Psoas muscle (tissue), 8 donors: ENCODE results near the gene TECPR2. TPM values are rescaled to one million over a fixed set of nuclear protein-coding genes. Genes with fewer than 3 reads are reported as not detected.
A peak's percentile ranks its signal among the peaks of the same experiment; 100 is the strongest.

Experiments
- ATAC-seq, 4 donors: fragments of 200-7000 bp; cut with Tn5 transposase; one replicate each; pipeline ENCODE4 v1.9.1; 2020; ENCODE audit warnings: moderate library complexity in 3 of 4, mild to moderate bottlenecking in 2 of 4
- DNase-seq, 2 donors: peaks; one replicate each; pipeline ENCODE4 v3.0.0-alpha.2; 2020
- H3K27ac ChIP-seq: fragments of 200-600 bp; one replicate; pipeline ENCODE4 v1.8.0; 2022
- H3K27me3 ChIP-seq, 3 donors: fragments of 200-600 bp in 1 of 3; one replicate each; pipeline versions ENCODE4 v1.6.1 to v1.8.0; 2013 to 2022; ENCODE audit warnings: low read length in 2 of 3, mild to moderate bottlenecking in 2 of 3, moderate library complexity in 1 of 3; ENCODE audit not compliant: insufficient read depth in 3 of 3
- H3K36me3 ChIP-seq, 2 donors: fragments of 200-600 bp in 1 of 2; one replicate each; pipeline versions ENCODE4 v1.6.1 to v1.8.0; 2013 to 2022; ENCODE audit warnings: low read depth in 1 of 2, mild to moderate bottlenecking in 1 of 2, moderate library complexity in 1 of 2; ENCODE audit not compliant: insufficient read depth in 1 of 2
- H3K4me1 ChIP-seq: fragments of 200-600 bp; one replicate; pipeline ENCODE4 v1.8.0; 2022
- H3K4me3 ChIP-seq: fragments of 200-600 bp; one replicate; pipeline ENCODE4 v1.8.0; 2022; ENCODE audit warnings: mild to moderate bottlenecking
- H3K9me3 ChIP-seq: fragments of 200-600 bp; one replicate; pipeline ENCODE4 v1.8.0; 2022
- WGBS, 3 donors: extraction: QIAGEN DNeasy Blood & Tissue Kit; methylation state at CpG; one replicate each; pipeline versions ENCODE4 v1.1.6 to v1.1.7; 2013; 5-methylcytosine and 5-hydroxymethylcytosine counted together
- intact Hi-C, 2 donors: fragments of 100-400 bp; cut with DNase I; formaldehyde crosslinking; loops; one replicate each; pipeline versions ENCODE4 v1.11.0 to v1.14.2; 2022
- polyA plus RNA-seq, 3 donors: library from polyadenylated mRNA; stranded (reverse); fragments of 200-250 nt; gene quantifications; one replicate each; pipeline ENCODE4 v1.2.3, GENCODE V29; 2013
- total RNA-seq, 4 donors: library from RNA; stranded (reverse); fragmentation: NEBNext Ultra II Directional in 2 of 4; extraction: Animal tissue kit (Norgen Biotek cat#: 25700) in 2 of 4; gene quantifications; one replicate each; pipeline versions ENCODE4 v1.2.1 to v1.2.4, GENCODE V29; 2021 to 2023
- TF ChIP-seq, protein P1 (sequence below): fragments of 200-600 bp; IDR thresholded peaks from one replicate; pipeline ENCODE4 v1.8.0; 2022; ENCODE audit warnings: antibody characterized with exemption
- donor health status: healthy with polysubstance abuse.
- donor health status: DM: no; HTN: no; CAD: no; lungs with moderate emphysema.
- donor health status: Bipolar disorder and iron deficiency.
- donor health status: healthy.
- donor health status: DM: yes; HTN: yes; CAD: no.
- donor health status: DM: no; HTN: no; CAD: no.
- donor health status: DM: no; HTN: no; CAD: no.
- donor health status: DM: yes; HTN: yes; CAD: no.

TECPR2 gene
- total and polyA plus RNA-seq, 7 donors, result 5.7 to 22.5 (median 16.4) TPM

DNA sequence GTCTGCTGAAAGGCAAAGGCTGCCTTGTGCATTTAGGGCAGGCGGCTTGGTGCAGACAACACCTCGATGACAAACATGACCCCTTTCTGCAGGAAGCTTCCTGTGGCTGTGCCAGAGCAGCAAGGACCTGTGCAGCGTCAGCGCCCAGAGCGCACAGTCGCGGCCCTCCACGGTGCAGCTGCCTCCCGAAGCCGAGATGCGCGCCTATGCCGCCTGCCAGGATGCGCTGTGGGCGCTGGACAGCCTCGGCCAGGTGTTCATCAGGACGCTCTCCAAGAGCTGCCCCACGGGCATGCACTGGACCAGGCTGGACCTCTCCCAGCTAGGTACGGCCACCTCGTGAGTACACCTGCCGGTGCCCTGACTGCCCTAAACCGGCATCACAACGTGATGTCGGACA, 89.6 kb downstream of the TECPR2 start:
- Histone ChIP-seq H3K27me3 (no peaks in the 10 kb centered on the region), H3K4me3 (no peak overlapping the region), H3K4me1 (peaks cover 12% of the 10 kb centered on the region), H3K27ac (no peak overlapping the region), H3K36me3 (peaks cover 0 to 97% of the 10 kb centered on the region in 2 donors), H3K9me3 (no peaks in the 10 kb centered on the region)
- 90 to 92% (median 91%) methylated on average over 24 of the region's 24 CpGs for WGBS, 3 donors
- intact Hi-C loops, result no loop called here
- TF ChIP-seq, protein P1, sequence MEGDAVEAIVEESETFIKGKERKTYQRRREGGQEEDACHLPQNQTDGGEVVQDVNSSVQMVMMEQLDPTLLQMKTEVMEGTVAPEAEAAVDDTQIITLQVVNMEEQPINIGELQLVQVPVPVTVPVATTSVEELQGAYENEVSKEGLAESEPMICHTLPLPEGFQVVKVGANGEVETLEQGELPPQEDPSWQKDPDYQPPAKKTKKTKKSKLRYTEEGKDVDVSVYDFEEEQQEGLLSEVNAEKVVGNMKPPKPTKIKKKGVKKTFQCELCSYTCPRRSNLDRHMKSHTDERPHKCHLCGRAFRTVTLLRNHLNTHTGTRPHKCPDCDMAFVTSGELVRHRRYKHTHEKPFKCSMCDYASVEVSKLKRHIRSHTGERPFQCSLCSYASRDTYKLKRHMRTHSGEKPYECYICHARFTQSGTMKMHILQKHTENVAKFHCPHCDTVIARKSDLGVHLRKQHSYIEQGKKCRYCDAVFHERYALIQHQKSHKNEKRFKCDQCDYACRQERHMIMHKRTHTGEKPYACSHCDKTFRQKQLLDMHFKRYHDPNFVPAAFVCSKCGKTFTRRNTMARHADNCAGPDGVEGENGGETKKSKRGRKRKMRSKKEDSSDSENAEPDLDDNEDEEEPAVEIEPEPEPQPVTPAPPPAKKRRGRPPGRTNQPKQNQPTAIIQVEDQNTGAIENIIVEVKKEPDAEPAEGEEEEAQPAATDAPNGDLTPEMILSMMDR, result no peak
- ATAC-seq (no peak), DNase-seq (no peak)

DNA sequence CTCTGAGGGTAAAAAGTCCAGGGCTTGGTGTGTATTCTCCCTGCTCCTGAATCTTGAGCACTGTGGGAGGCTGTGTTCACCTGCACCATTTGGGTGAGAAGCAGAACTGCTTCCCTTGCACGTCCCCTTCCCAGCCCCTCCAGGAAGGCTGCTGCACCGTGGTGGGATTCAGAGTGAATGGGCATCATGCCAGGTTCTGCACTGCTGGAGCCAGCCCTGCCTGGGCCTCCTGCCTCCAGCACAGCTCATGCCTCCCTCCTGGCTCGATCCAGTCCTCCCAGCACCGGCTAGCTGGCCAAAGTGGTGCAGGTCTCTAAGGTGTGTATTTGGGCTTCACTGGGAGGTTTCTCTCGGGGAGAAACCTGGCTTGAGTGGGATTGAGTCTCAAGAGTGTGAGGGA, 92.0 kb downstream of the TECPR2 start:
- Histone ChIP-seq H3K27me3 (no peaks in the 10 kb centered on the region), H3K36me3 (peaks cover 0 to 99% of the 10 kb centered on the region in 2 donors), H3K4me3 (no peak overlapping the region), H3K27ac (no peak overlapping the region), H3K4me1 (peaks cover 12% of the 10 kb centered on the region), H3K9me3 (no peaks in the 10 kb centered on the region)
- TF ChIP-seq, protein P1, result no peak
- DNase-seq (no peak), ATAC-seq (no peak)
- 46 to 64% (median 51%) methylated on average over 5 of the region's 5 CpGs for WGBS, 3 donors
- intact Hi-C loops, result no loop called here

DNA sequence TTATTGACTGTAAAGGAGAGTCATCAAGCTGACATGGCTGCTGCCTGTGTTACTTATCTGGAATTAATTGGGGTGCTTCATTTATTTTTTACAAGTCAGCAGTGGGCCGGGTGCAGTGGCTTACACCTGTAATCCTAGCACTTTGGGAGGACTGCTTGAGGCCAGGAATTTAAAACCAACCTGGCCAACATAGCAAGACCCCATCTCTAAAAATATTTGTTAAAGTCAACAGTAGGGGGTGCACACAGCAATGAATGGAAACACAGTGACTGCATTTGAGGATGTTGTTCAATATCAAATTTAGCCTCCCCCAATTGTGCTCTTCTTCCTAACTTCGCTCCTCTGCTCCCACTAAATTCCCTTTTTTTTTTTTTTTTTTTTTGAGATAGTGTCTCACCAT, 94.8 kb downstream of the TECPR2 start:
- peaks cover 16% of the 10 kb centered on the region for H3K4me1 ChIP-seq
- H3K4me3 ChIP-seq, result no peak overlapping the region
- no peak overlapping the region for H3K27ac ChIP-seq
- 77 to 100% (median 77%) methylated on average over 2 of the region's 2 CpGs for whole genome bisulfite sequencing, 3 donors
- ATAC-seq (no peak), DNase-seq (no peak)
- H3K36me3 ChIP-seq, result peaks cover 0 to 74% of the 10 kb centered on the region in 2 donors
- TF ChIP-seq, protein P1, result no peak
- H3K9me3 ChIP-seq, result no peaks in the 10 kb centered on the region
- intact Hi-C loops, result no loop called here
- no peaks in the 10 kb centered on the region for H3K27me3 ChIP-seq

DNA sequence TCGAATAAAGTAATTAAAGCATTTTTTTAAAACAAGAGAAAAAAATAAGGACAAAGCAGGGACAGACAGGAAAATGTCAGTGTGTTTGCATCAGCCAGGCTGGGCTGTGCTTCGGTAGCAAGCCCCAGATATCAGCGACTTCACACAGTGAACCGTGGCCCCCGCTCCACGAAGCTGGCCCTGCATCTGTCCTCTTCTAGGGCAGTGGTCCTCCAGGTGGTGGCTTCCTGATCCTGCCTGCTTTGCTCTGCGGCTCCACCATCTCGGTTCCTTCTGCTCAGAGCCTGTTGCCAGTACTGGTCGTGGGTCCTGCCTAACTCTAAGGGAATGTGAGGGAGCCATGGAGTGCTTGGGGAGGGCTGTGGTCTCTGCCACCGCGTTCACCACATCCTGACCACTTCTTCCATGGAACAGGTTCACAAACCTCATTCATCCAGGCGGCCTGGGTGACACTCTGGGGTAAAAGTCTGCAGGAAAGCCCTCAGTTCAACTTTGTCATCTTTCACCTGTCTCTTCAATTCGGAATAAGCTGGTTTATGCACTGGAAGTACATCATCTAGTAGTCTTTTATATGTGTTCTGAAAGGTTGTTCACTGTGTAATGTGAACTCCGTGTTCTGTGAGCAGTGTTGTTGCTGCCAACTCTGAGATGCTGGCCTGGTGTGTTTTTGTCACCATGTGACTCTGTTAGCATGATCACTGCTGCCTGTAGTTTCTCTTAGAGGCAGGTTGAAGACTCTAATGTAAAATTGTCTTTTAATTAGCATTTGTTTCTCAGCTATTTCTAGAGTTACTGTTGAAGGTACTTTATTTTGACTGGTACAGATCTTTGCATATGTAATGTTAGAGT, 99.0 kb downstream of the TECPR2 start:
- no peaks in the 10 kb centered on the region for H3K27me3 ChIP-seq
- no peaks in the 10 kb centered on the region for H3K9me3 ChIP-seq
- ATAC-seq, result peak; percentile 77 to 94 (median 86)
- 56 to 62% (median 61%) methylated on average over 14 of the region's 14 CpGs for WGBS, 3 donors
- intact Hi-C loops, result loop anchor here in 1 of 2 donors (5.0 kb wide), 1 partner anchor 36 kb away; no protein-coding TSS in a partner anchor
- peaks cover 0 to 51% of the 10 kb centered on the region in 2 donors for H3K36me3 ChIP-seq
- H3K27ac ChIP-seq, result peak overlapping the region; percentile 84
- no peak overlapping the region for H3K4me3 ChIP-seq
- TF ChIP-seq, protein P1, result no peak
- DNase-seq, result no peak
- peaks cover 20% of the 10 kb centered on the region for H3K4me1 ChIP-seq
